Activated T-cell treated with anti-CD3 and anti-CD28 coated beads for 1 hour (primary cell): ENCODE data around the gene BCAS3.

Source experiments
- DNase-seq: peaks from one replicate; pipeline ENCODE4 v3.0.0-alpha.2; 2020; ENCODE audit warnings: low read depth

BCAS3 gene

GRCh38 chr17:61159221-61159814, 481.7 kb downstream of the BCAS3 start:
- no peak for DNase-seq

GRCh38 chr17:61160204-61160603, 482.6 kb downstream of the BCAS3 start:
- no peak for DNase-seq

GRCh38 chr17:61160789-61161445, 483.3 kb downstream of the BCAS3 start:
- DNase-seq: no peak

GRCh38 chr17:61161615-61162134, 484.0 kb downstream of the BCAS3 start:
- no peak for DNase-seq

GRCh38 chr17:61164517-61164916, 486.9 kb downstream of the BCAS3 start:
- DNase-seq: no peak

- DNase-seq: no peak
Measured at GRCh38 chr17:61167075-61167474, 489.4 kb downstream of the BCAS3 start.

GRCh38 chr17:61168506-61168905, 490.9 kb downstream of the BCAS3 start:
- DNase-seq: no peak

GRCh38 chr17:61174310-61174709, 496.7 kb downstream of the BCAS3 start:
- DNase-seq: no peak

- no peak for DNase-seq
Measured at GRCh38 chr17:61175298-61176142, 497.9 kb downstream of the BCAS3 start.

- no peak for DNase-seq
Measured at GRCh38 chr17:61177351-61177750, 499.7 kb downstream of the BCAS3 start.

- DNase-seq: no peak
Measured at GRCh38 chr17:61178284-61178683, 500.6 kb downstream of the BCAS3 start.

- DNase-seq: no peak
Measured at GRCh38 chr17:61179380-61179806, 501.7 kb downstream of the BCAS3 start.

- no peak for DNase-seq
Measured at GRCh38 chr17:61183793-61184192, 506.1 kb downstream of the BCAS3 start.

- DNase-seq: no peak
Measured at GRCh38 chr17:61185385-61185784, 507.7 kb downstream of the BCAS3 start.

GRCh38 chr17:61187038-61187437, 509.4 kb downstream of the BCAS3 start:
- no peak for DNase-seq

- no peak for DNase-seq
Measured at GRCh38 chr17:61188081-61188480, 510.4 kb downstream of the BCAS3 start.

GRCh38 chr17:61189968-61190367, 512.3 kb downstream of the BCAS3 start:
- DNase-seq: no peak

- DNase-seq: no peak
Measured at GRCh38 chr17:61196302-61196704, 518.7 kb downstream of the BCAS3 start.

- DNase-seq: no peak
Measured at GRCh38 chr17:61196799-61197198, 519.1 kb downstream of the BCAS3 start.

- DNase-seq: no peak
Measured at GRCh38 chr17:61199431-61200338, 522.0 kb downstream of the BCAS3 start.

GRCh38 chr17:61200339-61200715, 522.7 kb downstream of the BCAS3 start:
- DNase-seq: no peak

GRCh38 chr17:61201211-61201610, 523.6 kb downstream of the BCAS3 start:
- no peak for DNase-seq
